ENCODE measurements around the gene NSD2. TPM values are rescaled to one million over a fixed set of nuclear protein-coding genes. Genes with fewer than 3 reads are reported as not detected.
"Not testable (repeated sequence)": the region's sequence is repeated elsewhere in the genome, so short reads cannot be mapped to it uniquely, and the experiment has no call there.

NSD2 gene
- total RNA-seq, 1 experiment from 2014 or later: 109 TPM

- Mint-ChIP-seq H3K4me3 (ENCODE audit: unreplicated experiment) (no peak overlapping the region), H3K9me3 (ENCODE audit: unreplicated experiment) (no peaks in the 10 kb centered on the region), H3K27ac (ENCODE audit: low read depth, unreplicated experiment) (no peak overlapping the region), H3K36me3 (ENCODE audit: insufficient read depth, unreplicated experiment) (peaks cover 6% of the 10 kb centered on the region), H3K27me3 (ENCODE audit: insufficient read depth, unreplicated experiment) (peaks cover 35% of the 10 kb centered on the region), H3K4me1 (ENCODE audit: insufficient read depth, unreplicated experiment) (no peaks in the 10 kb centered on the region)
- no TSS peak for BruUV-seq (replicated peaks)
- ChIA-PET POLR2A (interaction anchor here (0.6 kb wide), 1 partner anchor 1252 kb away, joined by 4 read pairs; no protein-coding TSS in a partner anchor), CTCF (no interaction called here)
- TF ChIP-seq CTCF (IDR thresholded peaks at IDR 0.05; ENCODE audit: unreplicated experiment): no peak
- intact Hi-C loops (cut with micrococcal nuclease): no loop called here
- DNase-seq (ENCODE audit: unreplicated experiment): no peak
These were observed 153.5 kb downstream of the NSD2 start for GRCh38 chr4:2024683-2025082.

GRCh38 chr4:2025817-2026216, 154.6 kb downstream of the NSD2 start:
- no peaks in the 10 kb centered on the region for H3K4me1 Mint-ChIP-seq (ENCODE audit: insufficient read depth, unreplicated experiment)
- no peak overlapping the region for H3K4me3 Mint-ChIP-seq (ENCODE audit: unreplicated experiment)
- ChIA-PET CTCF (no interaction called here), POLR2A (interaction anchor here (0.7 kb wide), 1 partner anchor 10 kb away, joined by 3 read pairs; no protein-coding TSS in a partner anchor)
- intact Hi-C loops (cut with micrococcal nuclease): no loop called here
- no TSS peak for BruUV-seq (replicated peaks)
- H3K27ac Mint-ChIP-seq (ENCODE audit: low read depth, unreplicated experiment): no peak overlapping the region
- H3K27me3 Mint-ChIP-seq (ENCODE audit: insufficient read depth, unreplicated experiment): peaks cover 35% of the 10 kb centered on the region
- peaks cover 6% of the 10 kb centered on the region for H3K36me3 Mint-ChIP-seq (ENCODE audit: insufficient read depth, unreplicated experiment)
- no peak for DNase-seq (ENCODE audit: unreplicated experiment)
- H3K9me3 Mint-ChIP-seq (ENCODE audit: unreplicated experiment): peaks cover under 1% of the 10 kb centered on the region
- TF ChIP-seq CTCF (IDR thresholded peaks at IDR 0.05; ENCODE audit: unreplicated experiment): no peak

- CTCF ChIA-PET; intact Hi-C loops (cut with micrococcal nuclease); BruUV-seq (replicated peaks); POLR2A ChIA-PET; H3K36me3 Mint-ChIP-seq (ENCODE audit: insufficient read depth, unreplicated experiment); H3K27ac Mint-ChIP-seq (ENCODE audit: low read depth, unreplicated experiment); H3K4me1 Mint-ChIP-seq (ENCODE audit: insufficient read depth, unreplicated experiment); H3K9me3 Mint-ChIP-seq (ENCODE audit: unreplicated experiment); DNase-seq (ENCODE audit: unreplicated experiment); H3K4me3 Mint-ChIP-seq (ENCODE audit: unreplicated experiment): not testable (repeated sequence)
- peaks cover 38% of the 10 kb centered on the region for H3K27me3 Mint-ChIP-seq (ENCODE audit: insufficient read depth, unreplicated experiment)
These were observed 155.9 kb downstream of the NSD2 start for GRCh38 chr4:2027120-2027519.

- BruUV-seq (replicated peaks); CTCF ChIA-PET; DNase-seq (ENCODE audit: unreplicated experiment); H3K9me3 Mint-ChIP-seq (ENCODE audit: unreplicated experiment); POLR2A ChIA-PET; intact Hi-C loops (cut with micrococcal nuclease); H3K4me1 Mint-ChIP-seq (ENCODE audit: insufficient read depth, unreplicated experiment); H3K27ac Mint-ChIP-seq (ENCODE audit: low read depth, unreplicated experiment); H3K36me3 Mint-ChIP-seq (ENCODE audit: insufficient read depth, unreplicated experiment); H3K4me3 Mint-ChIP-seq (ENCODE audit: unreplicated experiment): not testable (repeated sequence)
- peaks cover 38% of the 10 kb centered on the region for H3K27me3 Mint-ChIP-seq (ENCODE audit: insufficient read depth, unreplicated experiment)
These were observed 160.0 kb downstream of the NSD2 start for GRCh38 chr4:2031161-2031560.

Small RNA genes lying within 50 kb of the gene (microRNA-seq; reads per million reads assigned to microRNA genes)
- 0.79 reads per million for gene MIR943

Other genes starting within 250 kb of the NSD2 start
- 5.0 and 6.6 TPM in 2 replicates for gene FAM53A, start 187.1 kb upstream of the NSD2 start, total RNA-seq (2022)
- gene SLBP, start 159.1 kb upstream of the NSD2 start, total RNA-seq (2022): 37.1 and 43.5 TPM in 2 replicates
- 25.5 and 38.3 TPM in 2 replicates for gene TMEM129, start 150.1 kb upstream of the NSD2 start, total RNA-seq (2022)
- 53.0 and 69.8 TPM in 2 replicates for gene TACC3, start 149.9 kb upstream of the NSD2 start, total RNA-seq (2022)
- 2.5 and 6.5 TPM in 2 replicates for gene FGFR3, start 78.1 kb upstream of the NSD2 start, total RNA-seq (2022)
- gene LETM1, start 15.2 kb upstream of the NSD2 start, total RNA-seq (2022): 85.0 and 86.3 TPM in 2 replicates
- 30.1 and 36.2 TPM in 2 replicates for gene NELFA, start 137.6 kb downstream of the NSD2 start, total RNA-seq (2022)
- gene NAT8L, start 187.9 kb downstream of the NSD2 start, total RNA-seq (2022): 0.79 and 0.93 TPM in 2 replicates